Measurements from ENCODE around the gene USP43.
"Not testable (repeated sequence)": the region's sequence is repeated elsewhere in the genome, so short reads cannot be mapped to it uniquely, and the experiment has no call there.

- not testable (repeated sequence) for TF ChIP-seq POLR2A, CTCF (IDR thresholded peaks at IDR 0.05)
Observed at GRCh38 chr17:9597638-9598037, 47.7 kb upstream of the USP43 start.

Data from thyroid gland (tissue), 4 donors.